Fibroblast of the aortic adventitia (primary cell): ENCODE measurements around the gene TADA2B. TPM values are rescaled to one million over a fixed set of nuclear protein-coding genes. Genes with fewer than 3 reads are reported as not detected.

Experiments
- DNase-seq: peaks from one replicate; pipeline ENCODE4 v3.0.0-alpha.2; 2010; ENCODE audit warnings: low read depth
- H3K4me3 ChIP-seq: 2 replicates; pipeline ENCODE4 v1.5.1; 2011; ENCODE audit warnings: low read depth, mild to moderate bottlenecking, control low read depth, low read length, moderate library complexity
- CTCF ChIP-seq: IDR thresholded peaks from 2 replicates; pipeline ENCODE4 v1.5.1; 2011; ENCODE audit warnings: mild to moderate bottlenecking, low read length, control low read depth, inconsistent platforms; ENCODE audit not compliant: insufficient read depth
- total RNA-seq: library from RNA; depleted of rRNA; stranded (reverse); fragments of >200 nt; gene quantifications from 2 replicates; pipeline ENCODE4 v1.2.3, GENCODE V29; 2012; ENCODE audit warnings: low replicate concordance

The TADA2B gene
- total RNA-seq, 1 donor, result 11.5 TPM

DNA sequence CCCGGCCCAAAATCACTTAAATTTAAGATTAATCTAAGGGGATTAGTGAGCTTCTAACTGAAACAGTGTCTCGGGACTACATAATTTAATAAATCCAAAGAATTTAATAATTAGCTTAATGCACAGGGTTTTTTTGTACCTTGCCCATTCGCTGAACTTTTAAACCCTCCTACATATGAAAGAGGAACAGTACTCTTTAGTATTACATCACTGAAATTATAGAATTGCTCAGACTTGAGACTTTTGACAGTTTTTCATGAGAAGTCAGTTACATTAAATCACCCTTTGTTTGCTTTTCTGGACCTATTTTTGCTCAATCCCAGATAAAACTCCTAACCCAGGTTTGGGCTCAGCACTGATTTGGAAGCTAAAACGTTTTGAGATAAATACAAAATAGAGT lies 2.4 kb upstream of the TADA2B start:
- DNase-seq, result no peak
- TF ChIP-seq CTCF, result no peak
- H3K4me3 ChIP-seq, result no peak overlapping the region

DNA sequence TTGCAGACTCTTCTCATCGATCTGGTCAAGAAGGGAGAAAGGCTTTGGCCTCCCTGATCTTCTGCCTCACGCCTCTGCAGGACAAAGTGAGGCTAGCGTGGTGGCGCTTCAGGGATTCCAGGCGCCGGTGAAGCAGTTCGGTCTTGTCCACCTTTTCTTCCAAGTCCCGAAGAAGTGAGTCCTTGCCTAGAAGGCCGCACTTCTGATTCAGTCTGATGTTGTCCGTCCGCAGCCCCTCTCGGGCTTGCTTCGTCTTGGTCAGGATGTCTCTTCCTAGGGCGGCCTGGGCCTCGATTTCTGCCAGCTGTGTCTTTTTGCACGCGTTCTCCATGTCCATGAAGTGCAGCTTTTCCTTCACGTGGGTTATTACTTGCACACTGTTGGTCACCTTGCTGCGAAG lies 1.9 kb upstream of the TADA2B start:
- H3K4me3 ChIP-seq, result no peak overlapping the region
- no peak for TF ChIP-seq CTCF
- DNase-seq, result no peak

GRCh38 chr4:7041801-7042502 lies 1.2 kb upstream of the TADA2B start:
- TF ChIP-seq CTCF, result no peak
- H3K4me3 ChIP-seq, result peak overlapping the region; percentile 79
- DNase-seq, result no peak

DNA sequence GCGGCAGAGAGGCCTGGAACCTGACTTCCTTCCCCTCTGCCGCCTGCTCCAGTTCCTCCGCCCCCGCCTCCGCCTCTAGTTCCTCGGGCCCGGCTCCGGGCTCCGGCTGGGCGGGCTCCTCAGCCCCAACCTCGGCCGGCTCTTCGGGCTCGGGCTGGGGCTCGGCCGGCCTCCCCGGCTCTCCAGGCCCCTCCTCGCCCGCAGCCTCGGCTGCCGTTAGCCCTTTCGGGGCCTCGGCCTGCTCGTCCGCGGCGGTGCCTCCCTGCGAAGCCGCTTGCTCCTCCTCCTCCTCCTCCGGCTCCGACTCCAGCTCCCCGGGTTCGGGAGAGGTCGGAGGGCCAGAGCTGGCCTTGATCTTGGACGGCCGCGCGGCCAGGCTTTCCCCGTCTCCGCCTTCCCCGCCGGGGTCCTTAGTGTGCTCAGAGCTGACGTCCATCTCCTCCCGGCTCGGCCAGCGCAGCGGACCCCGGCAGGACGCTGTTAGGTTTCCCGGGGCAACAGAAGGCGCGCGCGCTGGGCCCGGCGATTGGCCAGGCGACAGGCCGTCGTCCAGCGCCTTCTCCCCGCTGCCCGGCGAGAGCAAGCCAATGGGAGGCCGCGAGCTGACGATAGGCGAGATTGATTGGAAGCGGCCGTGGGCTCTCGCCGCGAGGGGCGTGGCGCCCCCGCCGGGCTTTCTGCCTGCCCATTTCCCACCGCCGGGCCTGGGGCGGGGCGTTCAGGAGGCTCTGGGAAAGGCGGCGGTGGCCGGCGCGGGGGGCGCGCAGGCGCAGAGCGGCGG lies 479 bp upstream of the TADA2B start:
- TF ChIP-seq CTCF, result no peak
- H3K4me3 ChIP-seq, result peak overlapping the region; percentile 79
- peak; percentile 96 for DNase-seq

GRCh38 chr4:7044137-7044930 lies 1.2 kb downstream of the TADA2B start:
- DNase-seq, result peak; percentile 16
- H3K4me3 ChIP-seq, result peak overlapping the region; percentile 91
- no peak for TF ChIP-seq CTCF

DNA sequence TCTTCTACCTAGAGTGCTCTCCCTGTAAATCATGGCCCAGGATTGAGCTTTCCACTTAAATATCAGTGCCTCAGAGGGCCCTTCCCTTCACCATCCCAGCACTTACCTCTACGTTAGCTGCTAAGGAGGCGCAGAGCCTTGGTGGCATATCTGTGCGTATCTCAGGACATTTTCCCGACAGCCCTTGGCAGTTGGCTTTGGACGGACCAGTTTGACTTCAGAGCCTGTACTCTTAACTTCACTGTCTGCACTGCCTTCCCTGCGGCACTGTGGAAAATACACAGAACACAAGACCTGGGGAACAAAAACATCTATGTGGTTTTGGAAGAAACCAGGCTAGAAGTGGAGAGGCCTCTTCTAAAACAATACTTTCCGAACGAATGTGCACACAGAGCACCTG lies 2.4 kb downstream of the TADA2B start:
- no peak for TF ChIP-seq CTCF
- H3K4me3 ChIP-seq, result no peak overlapping the region
- DNase-seq, result no peak
